GM23338 (cell line): ENCODE measurements around the gene KIF3C.

Source experiments
- CTCF ChIP-seq, 2 experiments: fragments of 200-600 bp in 1 of 2; sonication (generic) in 1 of 2; conservative IDR thresholded peaks; 2 replicates each; pipeline versions ENCODE4 v1.5.1 to v1.6.1; 2016 to 2017; ENCODE audit warnings: antibody characterized with exemption in 2 of 2, low read depth in 2 of 2, mild to moderate bottlenecking in 2 of 2, moderate library complexity in 1 of 2
- POLR2AphosphoS5 ChIP-seq: IDR thresholded peaks from 2 replicates; pipeline ENCODE4 v1.6.1; 2016; ENCODE audit warnings: antibody characterized with exemption, low read depth
- ZNF114 ChIP-seq: fragments of 250-450 bp; sonication (Bioruptor Pico); IDR thresholded peaks from 2 replicates; pipeline ENCODE4 v1.5.0; 2020; ENCODE audit warnings: mild to moderate bottlenecking, moderate library complexity
- ZNF331 ChIP-seq: fragments of 250-450 bp; sonication (Bioruptor Pico); IDR thresholded peaks from 2 replicates; pipeline ENCODE4 v1.5.0; 2020; ENCODE audit warnings: low read depth, mild to moderate bottlenecking, moderate library complexity

GRCh38 chr2:26002632-26003310 lies 20.5 kb upstream of the KIF3C start:
- no peak for TF ChIP-seq ZNF114 (CRISPR knock-in tag)
- TF ChIP-seq CTCF (conservative IDR thresholded peaks at IDR 0.05; ENCODE audit: low read depth in 2 of 2), result no peak
- TF ChIP-seq ZNF331 (CRISPR knock-in tag), result no peak
- TF ChIP-seq POLR2AphosphoS5, result no peak
